ENCODE results near the gene ITIH6.
"Not testable (repeated sequence)": the region's sequence is repeated elsewhere in the genome, so short reads cannot be mapped to it uniquely, and the experiment has no call there.

Gene ITIH6

GRCh38 chrX:54798137-54798536 is at the start of gene ITIH6:
TSS of gene ITIH6 (minus strand) at chrX:54798255. CDS start at chrX:54798210, 45 bp downstream.
- Histone ChIP-seq H3K27ac (ENCODE audit: low read length) (no peak within 1 kb of the TSS), H3K27me3 (ENCODE audit: control insufficient read depth, insufficient read depth, low read length) (no peaks in the 10 kb centered on the region)

GRCh38 chrX:54847700-54848099 is 49.6 kb upstream of the ITIH6 start:
- not testable (repeated sequence) for DNase-seq (ENCODE audit: low read depth, low spot score); H3K4me1 ChIP-seq (ENCODE audit: control insufficient read depth, insufficient read depth, low read length); H3K9me3 ChIP-seq (ENCODE audit: control insufficient read depth, insufficient read depth, low read length); H3K27ac ChIP-seq (ENCODE audit: low read length); H3K36me3 ChIP-seq (ENCODE audit: control insufficient read depth, insufficient read depth, low read length); H3K4me3 ChIP-seq (ENCODE audit: low read length); H3K27me3 ChIP-seq (ENCODE audit: control insufficient read depth, insufficient read depth, low read length)
- no CpG with 5 or more reads among the region's 2 CpGs for WGBS (ENCODE audit: insufficient coverage, insufficient read length)

More at GRCh38 chrX:54798137-54798536, at the start of gene ITIH6:
- Histone ChIP-seq H3K9me3 (ENCODE audit: control insufficient read depth, insufficient read depth, low read length) (no peaks in the 10 kb centered on the region), H3K4me3 (ENCODE audit: low read length) (no peak within 1 kb of the TSS), H3K4me1 (ENCODE audit: control insufficient read depth, insufficient read depth, low read length) (no peaks in the 10 kb centered on the region), H3K36me3 (ENCODE audit: control insufficient read depth, insufficient read depth, low read length) (no peaks in the 10 kb centered on the region)
- no peak for DNase-seq (ENCODE audit: low read depth, low spot score)
- WGBS (ENCODE audit: insufficient coverage, insufficient read length), result no CpG with 5 or more reads among the region's 2 CpGs

GRCh38 chrX:54843050-54843449 is 45.0 kb upstream of the ITIH6 start:
- H3K27ac ChIP-seq (ENCODE audit: low read length), result no peak overlapping the region
- no peaks in the 10 kb centered on the region for H3K36me3 ChIP-seq (ENCODE audit: control insufficient read depth, insufficient read depth, low read length)
- no peaks in the 10 kb centered on the region for H3K9me3 ChIP-seq (ENCODE audit: control insufficient read depth, insufficient read depth, low read length)
- DNase-seq (ENCODE audit: low read depth, low spot score), result no peak
- no peaks in the 10 kb centered on the region for H3K27me3 ChIP-seq (ENCODE audit: control insufficient read depth, insufficient read depth, low read length)
- no peak overlapping the region for H3K4me3 ChIP-seq (ENCODE audit: low read length)
- H3K4me1 ChIP-seq (ENCODE audit: control insufficient read depth, insufficient read depth, low read length), result peaks cover 1% of the 10 kb centered on the region; the same call in 1 of the 2 replicates
- no CpG with 5 or more reads among the region's 2 CpGs for WGBS (ENCODE audit: insufficient coverage, insufficient read length)

- WGBS (ENCODE audit: insufficient coverage, insufficient read length), result no CpG with 5 or more reads among the region's 1 CpG
- no peaks in the 10 kb centered on the region for H3K36me3 ChIP-seq (ENCODE audit: control insufficient read depth, insufficient read depth, low read length)
- no peak overlapping the region for H3K4me3 ChIP-seq (ENCODE audit: low read length)
- H3K27me3 ChIP-seq (ENCODE audit: control insufficient read depth, insufficient read depth, low read length), result no peaks in the 10 kb centered on the region
- H3K9me3 ChIP-seq (ENCODE audit: control insufficient read depth, insufficient read depth, low read length), result no peaks in the 10 kb centered on the region
- no peak for DNase-seq (ENCODE audit: low read depth, low spot score)
- H3K27ac ChIP-seq (ENCODE audit: low read length), result no peak overlapping the region
- peaks cover 1% of the 10 kb centered on the region; the same call in 1 of the 2 replicates for H3K4me1 ChIP-seq (ENCODE audit: control insufficient read depth, insufficient read depth, low read length)
These were observed 44.6 kb upstream of the ITIH6 start for GRCh38 chrX:54842607-54843006.

- WGBS (ENCODE audit: insufficient coverage, insufficient read length), result no CpG with 5 or more reads among the region's 3 CpGs
- H3K27ac ChIP-seq (ENCODE audit: low read length); DNase-seq (ENCODE audit: low read depth, low spot score); H3K4me1 ChIP-seq (ENCODE audit: control insufficient read depth, insufficient read depth, low read length); H3K36me3 ChIP-seq (ENCODE audit: control insufficient read depth, insufficient read depth, low read length); H3K4me3 ChIP-seq (ENCODE audit: low read length); H3K27me3 ChIP-seq (ENCODE audit: control insufficient read depth, insufficient read depth, low read length); H3K9me3 ChIP-seq (ENCODE audit: control insufficient read depth, insufficient read depth, low read length): not testable (repeated sequence)
These were observed 43.3 kb upstream of the ITIH6 start for GRCh38 chrX:54841184-54841874.

GRCh38 chrX:54838583-54838982 is 40.5 kb upstream of the ITIH6 start:
- H3K4me3 ChIP-seq (ENCODE audit: low read length), result no peak overlapping the region
- no peaks in the 10 kb centered on the region for H3K27me3 ChIP-seq (ENCODE audit: control insufficient read depth, insufficient read depth, low read length)
- H3K4me1 ChIP-seq (ENCODE audit: control insufficient read depth, insufficient read depth, low read length), result peaks cover 1% of the 10 kb centered on the region; the same call in 1 of the 2 replicates
- no peak overlapping the region for H3K27ac ChIP-seq (ENCODE audit: low read length)
- H3K9me3 ChIP-seq (ENCODE audit: control insufficient read depth, insufficient read depth, low read length), result no peaks in the 10 kb centered on the region
- DNase-seq (ENCODE audit: low read depth, low spot score), result no peak
- H3K36me3 ChIP-seq (ENCODE audit: control insufficient read depth, insufficient read depth, low read length), result no peaks in the 10 kb centered on the region
- WGBS (ENCODE audit: insufficient coverage, insufficient read length), result no CpG with 5 or more reads among the region's 3 CpGs

GRCh38 chrX:54826598-54826997 is 28.5 kb upstream of the ITIH6 start:
- Histone ChIP-seq H3K4me3 (ENCODE audit: low read length) (no peak overlapping the region), H3K4me1 (ENCODE audit: control insufficient read depth, insufficient read depth, low read length) (no peaks in the 10 kb centered on the region), H3K36me3 (ENCODE audit: control insufficient read depth, insufficient read depth, low read length) (no peaks in the 10 kb centered on the region), H3K27ac (ENCODE audit: low read length) (no peak overlapping the region), H3K9me3 (ENCODE audit: control insufficient read depth, insufficient read depth, low read length) (no peaks in the 10 kb centered on the region), H3K27me3 (ENCODE audit: control insufficient read depth, insufficient read depth, low read length) (no peaks in the 10 kb centered on the region)
- DNase-seq (ENCODE audit: low read depth, low spot score), result no peak
- no CpG with 5 or more reads among the region's 4 CpGs for WGBS (ENCODE audit: insufficient coverage, insufficient read length)

GRCh38 chrX:54825716-54826438 is 27.8 kb upstream of the ITIH6 start:
- no peaks in the 10 kb centered on the region for H3K4me1 ChIP-seq (ENCODE audit: control insufficient read depth, insufficient read depth, low read length)
- no CpG with 5 or more reads among the region's 8 CpGs for WGBS (ENCODE audit: insufficient coverage, insufficient read length)
- no peak for DNase-seq (ENCODE audit: low read depth, low spot score)

GRCh38 chrX:54824722-54825121 is 26.7 kb upstream of the ITIH6 start:
- H3K27me3 ChIP-seq (ENCODE audit: control insufficient read depth, insufficient read depth, low read length), result no peaks in the 10 kb centered on the region
- DNase-seq (ENCODE audit: low read depth, low spot score), result no peak
- H3K4me3 ChIP-seq (ENCODE audit: low read length), result no peak overlapping the region
- no peak overlapping the region for H3K27ac ChIP-seq (ENCODE audit: low read length)
- no peaks in the 10 kb centered on the region for H3K4me1 ChIP-seq (ENCODE audit: control insufficient read depth, insufficient read depth, low read length)
- H3K9me3 ChIP-seq (ENCODE audit: control insufficient read depth, insufficient read depth, low read length), result no peaks in the 10 kb centered on the region
- no peaks in the 10 kb centered on the region for H3K36me3 ChIP-seq (ENCODE audit: control insufficient read depth, insufficient read depth, low read length)
- no CpG with 5 or more reads among the region's 8 CpGs for WGBS (ENCODE audit: insufficient coverage, insufficient read length)

More at GRCh38 chrX:54825716-54826438, 27.8 kb upstream of the ITIH6 start:
- Histone ChIP-seq H3K9me3 (ENCODE audit: control insufficient read depth, insufficient read depth, low read length) (no peaks in the 10 kb centered on the region), H3K4me3 (ENCODE audit: low read length) (no peak overlapping the region), H3K27ac (ENCODE audit: low read length) (no peak overlapping the region), H3K27me3 (ENCODE audit: control insufficient read depth, insufficient read depth, low read length) (no peaks in the 10 kb centered on the region), H3K36me3 (ENCODE audit: control insufficient read depth, insufficient read depth, low read length) (no peaks in the 10 kb centered on the region)

- Histone ChIP-seq H3K36me3 (ENCODE audit: control insufficient read depth, insufficient read depth, low read length) (no peaks in the 10 kb centered on the region), H3K27ac (ENCODE audit: low read length) (no peak overlapping the region), H3K9me3 (ENCODE audit: control insufficient read depth, insufficient read depth, low read length) (no peaks in the 10 kb centered on the region), H3K4me3 (ENCODE audit: low read length) (no peak overlapping the region), H3K27me3 (ENCODE audit: control insufficient read depth, insufficient read depth, low read length) (no peaks in the 10 kb centered on the region), H3K4me1 (ENCODE audit: control insufficient read depth, insufficient read depth, low read length) (no peaks in the 10 kb centered on the region)
- WGBS (ENCODE audit: insufficient coverage, insufficient read length), result no CpG with 5 or more reads among the region's 5 CpGs
- no peak for DNase-seq (ENCODE audit: low read depth, low spot score)
These were observed 26.1 kb upstream of the ITIH6 start for GRCh38 chrX:54824195-54824594.
